Gastroesophageal sphincter (tissue), 3 donors: ENCODE results near the gene OGFOD3.

Experiments
- CTCF ChIP-seq, 4 experiments: fragments of 200-600 bp in 2 of 4; fragments of 450-650 bp in 2 of 4; sonication (generic) in 1 of 4; IDR thresholded peaks; one replicate each; pipeline ENCODE4 v1.5.1; 2017 to 2019; ENCODE audit warnings: antibody characterized with exemption in 4 of 4, mild to moderate bottlenecking in 2 of 4, moderate library complexity in 2 of 4
- EP300 ChIP-seq: sonication (generic); formaldehyde crosslinking; IDR thresholded peaks from one replicate; pipeline ENCODE4 v1.6.1; 2017; ENCODE audit warnings: antibody characterized with exemption, mild to moderate bottlenecking
- POLR2A ChIP-seq, 2 donors: fragments of 450-650 bp; IDR thresholded peaks; one replicate each; pipeline ENCODE4 v1.6.1; 2017; ENCODE audit warnings: antibody characterized with exemption in 2 of 2, mild to moderate bottlenecking in 2 of 2, moderate library complexity in 1 of 2

DNA sequence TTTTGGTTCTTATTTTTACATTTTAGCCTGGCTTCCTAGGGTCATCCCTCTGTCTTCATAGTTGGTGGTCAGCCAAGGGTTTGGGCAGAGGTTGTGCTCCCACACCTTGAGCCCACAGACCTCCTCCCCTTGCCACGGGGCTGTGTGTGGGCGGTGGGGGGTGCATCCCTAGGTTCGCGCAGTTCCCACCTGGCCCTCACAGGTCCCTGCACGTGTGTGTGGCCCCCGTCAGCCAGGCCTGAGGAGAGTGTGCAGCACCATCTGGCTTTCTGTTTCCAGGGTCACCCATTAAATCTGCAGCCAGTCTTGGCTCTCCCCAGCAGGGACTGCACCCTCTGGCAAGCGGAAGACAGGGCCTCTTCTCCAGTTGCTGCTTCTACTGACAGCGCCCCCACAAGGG lies 13.6 kb upstream of the OGFOD3 start:
- TF ChIP-seq POLR2A (IDR thresholded peaks at IDR 0.05), result no peak
- TF ChIP-seq CTCF (IDR thresholded peaks at IDR 0.05), result no peak
- TF ChIP-seq EP300, result no peak
